Panc1 (cell line): ENCODE results near the gene OR1A2.

Source experiments
- CTCF ChIP-seq: fragments of 450-650 bp; IDR thresholded peaks from 2 replicates; pipeline ENCODE4 v1.5.1; 2017; ENCODE audit warnings: mild to moderate bottlenecking
- POLR2AphosphoS5 ChIP-seq: IDR thresholded peaks from 2 replicates; pipeline ENCODE4 v1.6.1; 2012; ENCODE audit warnings: mild to moderate bottlenecking, low read depth, low read length, moderate library complexity
- TCF7L2 ChIP-seq: IDR thresholded peaks from 2 replicates; pipeline ENCODE4 v1.6.1; 2011; ENCODE audit warnings: mild to moderate bottlenecking, low read depth, low read length, inconsistent platforms

GRCh38 chr17:3167574-3167973 is 29.7 kb upstream of the OR1A2 start:
- TF ChIP-seq CTCF (no peak), POLR2AphosphoS5 (no peak), TCF7L2 (no peak)
